Thyroid gland (tissue), 4 donors: ENCODE data around the gene PRRC2A.

ENCODE experiments used
- POLR2A ChIP-seq, 2 donors: fragments of 450-650 bp; IDR thresholded peaks; one replicate each; pipeline ENCODE4 v1.6.1; 2017; ENCODE audit warnings: antibody characterized with exemption in 2 of 2, mild to moderate bottlenecking in 2 of 2, moderate library complexity in 1 of 2
- TF ChIP-seq, protein P1 (sequence below), 6 experiments: fragments of 200-600 bp in 3 of 6; fragments of 450-650 bp in 3 of 6; sonication (generic) in 3 of 6; IDR thresholded peaks; one replicate each; pipeline ENCODE4 v1.5.1; 2016 to 2019; ENCODE audit warnings: antibody characterized with exemption in 6 of 6, mild to moderate bottlenecking in 2 of 6, inconsistent platforms in 1 of 6, moderate library complexity in 1 of 6

GRCh38 chr6:31664790-31665500 lies 44.4 kb downstream of the PRRC2A start, which contains the start of gene GPANK1:
- TF ChIP-seq, protein P1, sequence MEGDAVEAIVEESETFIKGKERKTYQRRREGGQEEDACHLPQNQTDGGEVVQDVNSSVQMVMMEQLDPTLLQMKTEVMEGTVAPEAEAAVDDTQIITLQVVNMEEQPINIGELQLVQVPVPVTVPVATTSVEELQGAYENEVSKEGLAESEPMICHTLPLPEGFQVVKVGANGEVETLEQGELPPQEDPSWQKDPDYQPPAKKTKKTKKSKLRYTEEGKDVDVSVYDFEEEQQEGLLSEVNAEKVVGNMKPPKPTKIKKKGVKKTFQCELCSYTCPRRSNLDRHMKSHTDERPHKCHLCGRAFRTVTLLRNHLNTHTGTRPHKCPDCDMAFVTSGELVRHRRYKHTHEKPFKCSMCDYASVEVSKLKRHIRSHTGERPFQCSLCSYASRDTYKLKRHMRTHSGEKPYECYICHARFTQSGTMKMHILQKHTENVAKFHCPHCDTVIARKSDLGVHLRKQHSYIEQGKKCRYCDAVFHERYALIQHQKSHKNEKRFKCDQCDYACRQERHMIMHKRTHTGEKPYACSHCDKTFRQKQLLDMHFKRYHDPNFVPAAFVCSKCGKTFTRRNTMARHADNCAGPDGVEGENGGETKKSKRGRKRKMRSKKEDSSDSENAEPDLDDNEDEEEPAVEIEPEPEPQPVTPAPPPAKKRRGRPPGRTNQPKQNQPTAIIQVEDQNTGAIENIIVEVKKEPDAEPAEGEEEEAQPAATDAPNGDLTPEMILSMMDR (IDR thresholded peaks at IDR 0.05) = no peak
- TF ChIP-seq POLR2A (IDR thresholded peaks at IDR 0.05) = peak in 1 of 2 donors; percentile 68
